Upper lobe of left lung (tissue), 6 donors: Measurements from ENCODE around the gene AGTR1. TPM values are rescaled to one million over a fixed set of nuclear protein-coding genes. Genes with fewer than 3 reads are reported as not detected.

Experiments used
- ATAC-seq, 2 donors: fragments of 200-7000 bp; cut with Tn5 transposase; one replicate each; pipeline ENCODE4 v1.9.1; 2022; ENCODE audit warnings: mild to moderate bottlenecking in 2 of 2, moderate library complexity in 2 of 2; ENCODE audit not compliant: low FRiP score in 2 of 2
- DNase-seq, 2 donors: peaks; one replicate each; pipeline ENCODE4 v3.0.0-alpha.2; 2019 to 2020
- H3K27ac ChIP-seq, 4 donors: fragments of 200-600 bp; sonication (generic); one replicate each; pipeline ENCODE4 v1.5.1; 2016 to 2019
- H3K27me3 ChIP-seq, 4 donors: fragments of 200-600 bp; sonication (generic); one replicate each; pipeline ENCODE4 v1.5.1; 2017 to 2019
- H3K36me3 ChIP-seq, 4 donors: fragments of 200-600 bp; sonication (generic); one replicate each; pipeline ENCODE4 v1.5.1; 2016 to 2019
- H3K4me1 ChIP-seq, 4 donors: fragments of 200-600 bp; sonication (generic); one replicate each; pipeline ENCODE4 v1.5.1; 2018 to 2019
- H3K4me3 ChIP-seq, 4 donors: fragments of 200-600 bp; sonication (generic); one replicate each; pipeline ENCODE4 v1.5.1; 2017 to 2019; ENCODE audit warnings: mild to moderate bottlenecking in 2 of 4, moderate library complexity in 1 of 4
- H3K9me3 ChIP-seq, 4 donors: fragments of 200-600 bp; sonication (generic); one replicate each; pipeline ENCODE4 v1.5.1; 2018 to 2019
- CTCF ChIP-seq, 6 experiments: fragments of 450-650 bp in 4 of 6; fragments of 200-600 bp in 2 of 6; sonication (generic) in 2 of 6; IDR thresholded peaks; one replicate each; pipeline ENCODE4 v1.5.1; 2016 to 2019; ENCODE audit warnings: antibody characterized with exemption in 6 of 6
- EP300 ChIP-seq, 4 donors: sonication (generic); formaldehyde crosslinking; IDR thresholded peaks; one replicate each; pipeline ENCODE4 v1.5.1; 2017; ENCODE audit warnings: antibody characterized with exemption in 4 of 4, control low read depth in 2 of 4
- POLR2A ChIP-seq, 4 donors: fragments of 450-650 bp; IDR thresholded peaks; one replicate each; pipeline ENCODE4 v1.5.1; 2016 to 2017; ENCODE audit warnings: antibody characterized with exemption in 4 of 4, mild to moderate bottlenecking in 2 of 4
- POLR2AphosphoS5 ChIP-seq, 2 donors: sonication (generic); formaldehyde crosslinking; IDR thresholded peaks; one replicate each; pipeline ENCODE4 v1.5.1; 2017; ENCODE audit warnings: antibody characterized with exemption in 2 of 2
- WGBS, 2 donors: methylation state at CpG; one replicate each; pipeline ENCODE4 v1.1.5; 2017 to 2018; 5-methylcytosine and 5-hydroxymethylcytosine counted together
- small RNA-seq, 4 donors: library from RNA; depleted of rRNA; stranded (forward); fragments of <200 nt; gene quantifications; one replicate each; pipeline ENCODE3, GENCODE V24; 2016
- total RNA-seq, 6 donors: library from RNA; depleted of rRNA in 4 of 6; stranded (reverse); fragments of >200 nt in 4 of 6; gene quantifications; one replicate each; pipeline versions ENCODE4 v1.1.0 to v1.2.1, GENCODE V29; 2016 to 2021
- donor health status: DM: no; HTN: no; CAD: no; lungs with moderate emphysema.
- donor health status: DM: no; HTN: yes; CAD: no; lungs with severe emphysema.

AGTR1 gene
- total RNA-seq, 6 donors from 2014 or later = 4.6 to 9.3 (median 5.9) TPM

GRCh38 chr3:148792516-148792915, 94.8 kb downstream of the AGTR1 start:
- Histone ChIP-seq H3K27me3 (no peaks in the 10 kb centered on the region), H3K9me3 (no peaks in the 10 kb centered on the region), H3K36me3 (no peaks in the 10 kb centered on the region), H3K27ac (no peak overlapping the region), H3K4me3 (no peak overlapping the region), H3K4me1 (no peaks in the 10 kb centered on the region)
- no peak for TF ChIP-seq CTCF (IDR thresholded peaks at IDR 0.05)
- no peak for TF ChIP-seq POLR2A (IDR thresholded peaks at IDR 0.05)
- no peak for TF ChIP-seq EP300 (IDR thresholded peaks at IDR 0.05)
- TF ChIP-seq POLR2AphosphoS5 (IDR thresholded peaks at IDR 0.05) = no peak
- WGBS, 2 donors = 86% methylated on average over 1 of the region's 1 CpG
- no peak for ATAC-seq
- DNase-seq = no peak

Small RNA genes within 50 kb of the gene (small RNA-seq; reads per million reads assigned to genes)
- 0 reads per million in 4 donors for gene RPL38P1

Other genes starting within 250 kb of the AGTR1 start
- 10 to 100 TPM in 1 of 6 donors, 1 to 10 TPM in 1, not detected in 4; 5.6 to 11.3 TPM for gene CPB1, start 129.9 kb downstream of the AGTR1 start, total RNA-seq
- gene CPA3, start 167.4 kb downstream of the AGTR1 start, total RNA-seq = 10 to 100 TPM in 4 of 6 donors, 1 to 10 TPM in 2; 3.4 to 63.2 (median 35.6) TPM